WTC11 (cell line): ENCODE data around the gene ATG2A. TPM values are rescaled to one million over a fixed set of nuclear protein-coding genes. Genes with fewer than 3 reads are reported as not detected.

Experiments
- ATAC-seq: fragments of 200-7000 bp; cut with Tn5 transposase; 2 replicates; pipeline ENCODE4 v1.10.0; 2021; ENCODE audit warnings: mild to moderate bottlenecking, moderate library complexity
- CTCF ChIA-PET: fragments of 300-600 bp; sonication (Branson Sonifier 250); formaldehyde crosslinking; loops from one replicate; lab custom pipeline; 2021; ENCODE audit warnings: antibody characterized with exemption; lab: Charles Lee
- POLR2A ChIA-PET: fragments of 350-600 bp; sonication (Branson Sonifier 250); formaldehyde crosslinking; loops from one replicate; lab custom pipeline; 2021; ENCODE audit warnings: antibody characterized with exemption; lab: Charles Lee
- DNase-seq: peaks from one replicate; pipeline ENCODE4 v3.0.0; 2021; ENCODE audit warnings: low spot score
- H3K27ac Mint-ChIP-seq: 2 replicates; pipeline ENCODE4 v1.8.0; 2021; ENCODE audit warnings: mixed read lengths
- H3K27me3 Mint-ChIP-seq: 2 replicates; pipeline ENCODE4 v1.8.0; 2021; ENCODE audit warnings: low read depth, mild to moderate bottlenecking, moderate library complexity, mixed read lengths
- H3K36me3 Mint-ChIP-seq: 2 replicates; pipeline ENCODE4 v1.8.0; 2021; ENCODE audit warnings: mixed read lengths
- H3K4me1 Mint-ChIP-seq: 2 replicates; pipeline ENCODE4 v1.8.0; 2022; ENCODE audit warnings: mixed read lengths
- H3K4me3 Mint-ChIP-seq: 2 replicates; pipeline ENCODE4 v1.8.0; 2021; ENCODE audit warnings: mild to moderate bottlenecking, moderate library complexity, mixed read lengths
- H3K9me3 Mint-ChIP-seq: 2 replicates; pipeline ENCODE4 v1.8.0; 2021; ENCODE audit warnings: mixed read lengths
- ATF1 ChIP-seq: sonication (generic); formaldehyde crosslinking; IDR thresholded peaks from 2 replicates; pipeline ENCODE4 v1.8.1; 2023; ENCODE audit warnings: mild to moderate bottlenecking, moderate library complexity, missing genetic modification reagents
- FOXJ3 ChIP-seq: sonication (generic); formaldehyde crosslinking; IDR thresholded peaks from 2 replicates; pipeline ENCODE4 v1.9.0; 2021; ENCODE audit warnings: missing genetic modification reagents, mild to moderate bottlenecking, borderline replicate concordance
- FOXK1 ChIP-seq: sonication (generic); formaldehyde crosslinking; IDR thresholded peaks from 2 replicates; pipeline ENCODE4 v1.8.0; 2022; ENCODE audit warnings: mild to moderate bottlenecking, moderate library complexity, missing genetic modification reagents
- GABPB1 ChIP-seq: sonication (generic); formaldehyde crosslinking; IDR thresholded peaks from 2 replicates; pipeline ENCODE4 v1.8.1; 2023; ENCODE audit warnings: mild to moderate bottlenecking, missing genetic modification reagents
- GRHL2 ChIP-seq: fragments of 250-450 bp; sonication (Bioruptor Pico); IDR thresholded peaks from 2 replicates; pipeline ENCODE4 v1.8.0; 2022; ENCODE audit warnings: mild to moderate bottlenecking, moderate library complexity; ENCODE audit not compliant: insufficient replicate concordance, severe bottlenecking
- IRF2 ChIP-seq: sonication (generic); formaldehyde crosslinking; IDR thresholded peaks from 2 replicates; pipeline ENCODE4 v1.8.0; 2022; ENCODE audit warnings: low read depth, missing genetic modification reagents, borderline replicate concordance
- MAX ChIP-seq: sonication (generic); formaldehyde crosslinking; IDR thresholded peaks from 2 replicates; pipeline ENCODE4 v1.8.0; 2022; ENCODE audit warnings: mild to moderate bottlenecking, missing genetic modification reagents
- MXD4 ChIP-seq: fragments of 250-450 bp; sonication (Bioruptor Pico); IDR thresholded peaks from 2 replicates; pipeline ENCODE4 v1.8.0; 2021; ENCODE audit warnings: mild to moderate bottlenecking, moderate library complexity, borderline replicate concordance
- NR2C2 ChIP-seq: sonication (generic); formaldehyde crosslinking; IDR thresholded peaks from 2 replicates; pipeline ENCODE4 v1.8.0; 2022; ENCODE audit warnings: mild to moderate bottlenecking, missing genetic modification reagents
- NR3C1 ChIP-seq: sonication (generic); formaldehyde crosslinking; conservative IDR thresholded peaks from 2 replicates; pipeline ENCODE4 v1.8.1; 2023; ENCODE audit warnings: low read depth, mild to moderate bottlenecking, missing genetic modification reagents
- SMAD4 ChIP-seq: sonication (generic); formaldehyde crosslinking; IDR thresholded peaks from 2 replicates; pipeline ENCODE4 v1.8.0; 2022; ENCODE audit warnings: mild to moderate bottlenecking, missing genetic modification reagents
- SP1 ChIP-seq: sonication (generic); formaldehyde crosslinking; conservative IDR thresholded peaks from 2 replicates; pipeline ENCODE4 v1.8.1; 2022; ENCODE audit warnings: missing genetic modification reagents
- STAT6 ChIP-seq: sonication (generic); formaldehyde crosslinking; conservative IDR thresholded peaks from 2 replicates; pipeline ENCODE4 v1.8.1; 2023; ENCODE audit warnings: mild to moderate bottlenecking, low read depth, missing genetic modification reagents, moderate library complexity
- ZNF423 ChIP-seq: fragments of 250-450 bp; sonication (Bioruptor Pico); IDR thresholded peaks from 2 replicates; pipeline ENCODE4 v2.1.2; 2022; ENCODE audit warnings: mild to moderate bottlenecking, moderate library complexity
- total RNA-seq: library from RNA; stranded (reverse); gene quantifications from 3 replicates; pipeline ENCODE4 v1.2.3, GENCODE V29; 2021
- TF ChIP-seq, protein P1 (sequence below): sonication (generic); formaldehyde crosslinking; IDR thresholded peaks from 2 replicates; pipeline ENCODE4 v1.8.1; 2022; ENCODE audit warnings: low read depth, mild to moderate bottlenecking, moderate library complexity, missing genetic modification reagents, borderline replicate concordance
- TF ChIP-seq, protein P2 (sequence below): sonication (generic); formaldehyde crosslinking; IDR thresholded peaks from 2 replicates; pipeline ENCODE4 v1.8.1; 2022; ENCODE audit warnings: low read depth, missing genetic modification reagents, borderline replicate concordance
- TF ChIP-seq, protein P3 (sequence below): fragments of 250-450 bp; sonication (Bioruptor Pico); IDR thresholded peaks from 2 replicates; pipeline ENCODE4 v1.9.0; 2021; ENCODE audit warnings: mild to moderate bottlenecking, borderline replicate concordance
- TF ChIP-seq, protein P4 (sequence below): sonication (generic); formaldehyde crosslinking; IDR thresholded peaks from 2 replicates; pipeline ENCODE4 v1.8.0; 2022; ENCODE audit warnings: mild to moderate bottlenecking, missing genetic modification reagents

ATG2A gene
- total RNA-seq, 1 experiment from 2014 or later: 31.4 TPM

GRCh38 chr11:64917663-64917995, 620 bp upstream of the ATG2A start:
- POLR2A ChIA-PET: no interaction called here
- Mint-ChIP-seq H3K4me3 (peak overlapping the region; percentile 88), H3K27me3 (no peaks in the 10 kb centered on the region), H3K4me1 (peaks cover 13% of the 10 kb centered on the region), H3K27ac (peak overlapping the region; percentile 98), H3K36me3 (no peaks in the 10 kb centered on the region), H3K9me3 (no peaks in the 10 kb centered on the region)
- DNase-seq: no peak
- CTCF ChIA-PET: interaction anchor here (2.3 to 4.1 kb wide), 3 partner anchors 17 to 79 kb away, joined by 6 to 14 read pairs (median 10); partner anchors contain the start of genes BATF2 and GPHA2
- TF ChIP-seq GRHL2: no peak
- TF ChIP-seq STAT6 (CRISPR knock-in tag): no peak
- ATAC-seq: no peak

- peak overlapping the region; percentile 86 for H3K27ac Mint-ChIP-seq
- TF ChIP-seq ATF1 (no peak), SP1 (CRISPR knock-in tag) (0 out of 2 replicates have a peak, but pooled peaks have one; percentile 22), NR3C1 (CRISPR knock-in tag) (no peak), GABPB1 (CRISPR knock-in tag) (no peak), FOXJ3 (CRISPR knock-in tag) (no peak), FOXK1 (CRISPR knock-in tag) (peak; percentile 86), MAX (CRISPR knock-in tag) (peak; percentile 19; the same call in 1 of the 2 replicates), ZNF423 (peak; percentile 49; the same call in 1 of the 2 replicates), SMAD4 (CRISPR knock-in tag) (no peak), MXD4 (CRISPR knock-in tag) (no peak)
- TF ChIP-seq, protein P1, sequence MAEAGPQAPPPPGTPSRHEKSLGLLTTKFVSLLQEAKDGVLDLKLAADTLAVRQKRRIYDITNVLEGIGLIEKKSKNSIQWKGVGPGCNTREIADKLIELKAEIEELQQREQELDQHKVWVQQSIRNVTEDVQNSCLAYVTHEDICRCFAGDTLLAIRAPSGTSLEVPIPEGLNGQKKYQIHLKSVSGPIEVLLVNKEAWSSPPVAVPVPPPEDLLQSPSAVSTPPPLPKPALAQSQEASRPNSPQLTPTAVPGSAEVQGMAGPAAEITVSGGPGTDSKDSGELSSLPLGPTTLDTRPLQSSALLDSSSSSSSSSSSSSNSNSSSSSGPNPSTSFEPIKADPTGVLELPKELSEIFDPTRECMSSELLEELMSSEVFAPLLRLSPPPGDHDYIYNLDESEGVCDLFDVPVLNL (CRISPR knock-in tag): no peak
- TF ChIP-seq, protein P2, sequence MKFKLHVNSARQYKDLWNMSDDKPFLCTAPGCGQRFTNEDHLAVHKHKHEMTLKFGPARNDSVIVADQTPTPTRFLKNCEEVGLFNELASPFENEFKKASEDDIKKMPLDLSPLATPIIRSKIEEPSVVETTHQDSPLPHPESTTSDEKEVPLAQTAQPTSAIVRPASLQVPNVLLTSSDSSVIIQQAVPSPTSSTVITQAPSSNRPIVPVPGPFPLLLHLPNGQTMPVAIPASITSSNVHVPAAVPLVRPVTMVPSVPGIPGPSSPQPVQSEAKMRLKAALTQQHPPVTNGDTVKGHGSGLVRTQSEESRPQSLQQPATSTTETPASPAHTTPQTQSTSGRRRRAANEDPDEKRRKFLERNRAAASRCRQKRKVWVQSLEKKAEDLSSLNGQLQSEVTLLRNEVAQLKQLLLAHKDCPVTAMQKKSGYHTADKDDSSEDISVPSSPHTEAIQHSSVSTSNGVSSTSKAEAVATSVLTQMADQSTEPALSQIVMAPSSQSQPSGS (CRISPR knock-in tag): no peak
- H3K4me1 Mint-ChIP-seq: peaks cover 13% of the 10 kb centered on the region
- H3K36me3 Mint-ChIP-seq: peaks cover 5% of the 10 kb centered on the region; the same call in 1 of the 2 replicates
- no peak for ATAC-seq
- DNase-seq: no peak
- H3K9me3 Mint-ChIP-seq: no peaks in the 10 kb centered on the region
- H3K27me3 Mint-ChIP-seq: no peaks in the 10 kb centered on the region
- ChIA-PET POLR2A (interaction anchor here (0.6 kb wide), 1 partner anchor 59 kb away, joined by 3 read pairs; no protein-coding TSS in a partner anchor), CTCF (interaction anchor here (0.7 to 2.1 kb wide), 7 partner anchors 8 to 87 kb away, joined by 3 to 6 read pairs (median 6); partner anchors contain the start of genes BATF2, GPHA2 and PPP2R5B)
- peak overlapping the region; percentile 88 for H3K4me3 Mint-ChIP-seq
Measured at GRCh38 chr11:64916040-64916774, 802 bp downstream of the ATG2A start.

GRCh38 chr11:64915376-64915887, 1.6 kb downstream of the ATG2A start:
- DNase-seq (no peak), ATAC-seq (no peak)
- H3K4me3 Mint-ChIP-seq: peak overlapping the region; percentile 88; the same call in 1 of the 2 replicates
- CTCF ChIA-PET: interaction anchor here (0.9 to 2.1 kb wide), 5 partner anchors 9 to 81 kb away, joined by 4 to 6 read pairs (median 6); partner anchors contain the start of genes BATF2, GPHA2 and PPP2R5B
- no peaks in the 10 kb centered on the region for H3K27me3 Mint-ChIP-seq
- H3K27ac Mint-ChIP-seq: no peak overlapping the region
- H3K36me3 Mint-ChIP-seq: peaks cover 5% of the 10 kb centered on the region; the same call in 1 of the 2 replicates
- peaks cover 13% of the 10 kb centered on the region for H3K4me1 Mint-ChIP-seq
- H3K9me3 Mint-ChIP-seq: no peaks in the 10 kb centered on the region
- POLR2A ChIA-PET: no interaction called here
- TF ChIP-seq IRF2 (CRISPR knock-in tag) (no peak), GABPB1 (CRISPR knock-in tag) (no peak), FOXK1 (CRISPR knock-in tag) (no peak), NR2C2 (CRISPR knock-in tag) (no peak), FOXJ3 (CRISPR knock-in tag) (no peak)
- TF ChIP-seq, protein P3, sequence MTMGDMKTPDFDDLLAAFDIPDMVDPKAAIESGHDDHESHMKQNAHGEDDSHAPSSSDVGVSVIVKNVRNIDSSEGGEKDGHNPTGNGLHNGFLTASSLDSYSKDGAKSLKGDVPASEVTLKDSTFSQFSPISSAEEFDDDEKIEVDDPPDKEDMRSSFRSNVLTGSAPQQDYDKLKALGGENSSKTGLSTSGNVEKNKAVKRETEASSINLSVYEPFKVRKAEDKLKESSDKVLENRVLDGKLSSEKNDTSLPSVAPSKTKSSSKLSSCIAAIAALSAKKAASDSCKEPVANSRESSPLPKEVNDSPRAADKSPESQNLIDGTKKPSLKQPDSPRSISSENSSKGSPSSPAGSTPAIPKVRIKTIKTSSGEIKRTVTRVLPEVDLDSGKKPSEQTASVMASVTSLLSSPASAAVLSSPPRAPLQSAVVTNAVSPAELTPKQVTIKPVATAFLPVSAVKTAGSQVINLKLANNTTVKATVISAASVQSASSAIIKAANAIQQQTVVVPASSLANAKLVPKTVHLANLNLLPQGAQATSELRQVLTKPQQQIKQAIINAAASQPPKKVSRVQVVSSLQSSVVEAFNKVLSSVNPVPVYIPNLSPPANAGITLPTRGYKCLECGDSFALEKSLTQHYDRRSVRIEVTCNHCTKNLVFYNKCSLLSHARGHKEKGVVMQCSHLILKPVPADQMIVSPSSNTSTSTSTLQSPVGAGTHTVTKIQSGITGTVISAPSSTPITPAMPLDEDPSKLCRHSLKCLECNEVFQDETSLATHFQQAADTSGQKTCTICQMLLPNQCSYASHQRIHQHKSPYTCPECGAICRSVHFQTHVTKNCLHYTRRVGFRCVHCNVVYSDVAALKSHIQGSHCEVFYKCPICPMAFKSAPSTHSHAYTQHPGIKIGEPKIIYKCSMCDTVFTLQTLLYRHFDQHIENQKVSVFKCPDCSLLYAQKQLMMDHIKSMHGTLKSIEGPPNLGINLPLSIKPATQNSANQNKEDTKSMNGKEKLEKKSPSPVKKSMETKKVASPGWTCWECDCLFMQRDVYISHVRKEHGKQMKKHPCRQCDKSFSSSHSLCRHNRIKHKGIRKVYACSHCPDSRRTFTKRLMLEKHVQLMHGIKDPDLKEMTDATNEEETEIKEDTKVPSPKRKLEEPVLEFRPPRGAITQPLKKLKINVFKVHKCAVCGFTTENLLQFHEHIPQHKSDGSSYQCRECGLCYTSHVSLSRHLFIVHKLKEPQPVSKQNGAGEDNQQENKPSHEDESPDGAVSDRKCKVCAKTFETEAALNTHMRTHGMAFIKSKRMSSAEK (CRISPR knock-in tag): no peak
- TF ChIP-seq, protein P4, sequence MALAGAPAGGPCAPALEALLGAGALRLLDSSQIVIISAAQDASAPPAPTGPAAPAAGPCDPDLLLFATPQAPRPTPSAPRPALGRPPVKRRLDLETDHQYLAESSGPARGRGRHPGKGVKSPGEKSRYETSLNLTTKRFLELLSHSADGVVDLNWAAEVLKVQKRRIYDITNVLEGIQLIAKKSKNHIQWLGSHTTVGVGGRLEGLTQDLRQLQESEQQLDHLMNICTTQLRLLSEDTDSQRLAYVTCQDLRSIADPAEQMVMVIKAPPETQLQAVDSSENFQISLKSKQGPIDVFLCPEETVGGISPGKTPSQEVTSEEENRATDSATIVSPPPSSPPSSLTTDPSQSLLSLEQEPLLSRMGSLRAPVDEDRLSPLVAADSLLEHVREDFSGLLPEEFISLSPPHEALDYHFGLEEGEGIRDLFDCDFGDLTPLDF (CRISPR knock-in tag): no peak
